Measurements from ENCODE around the gene CCDC74A.
"Not testable (repeated sequence)": the region's sequence is repeated elsewhere in the genome, so short reads cannot be mapped to it uniquely, and the experiment has no call there.

CCDC74A gene

DNA sequence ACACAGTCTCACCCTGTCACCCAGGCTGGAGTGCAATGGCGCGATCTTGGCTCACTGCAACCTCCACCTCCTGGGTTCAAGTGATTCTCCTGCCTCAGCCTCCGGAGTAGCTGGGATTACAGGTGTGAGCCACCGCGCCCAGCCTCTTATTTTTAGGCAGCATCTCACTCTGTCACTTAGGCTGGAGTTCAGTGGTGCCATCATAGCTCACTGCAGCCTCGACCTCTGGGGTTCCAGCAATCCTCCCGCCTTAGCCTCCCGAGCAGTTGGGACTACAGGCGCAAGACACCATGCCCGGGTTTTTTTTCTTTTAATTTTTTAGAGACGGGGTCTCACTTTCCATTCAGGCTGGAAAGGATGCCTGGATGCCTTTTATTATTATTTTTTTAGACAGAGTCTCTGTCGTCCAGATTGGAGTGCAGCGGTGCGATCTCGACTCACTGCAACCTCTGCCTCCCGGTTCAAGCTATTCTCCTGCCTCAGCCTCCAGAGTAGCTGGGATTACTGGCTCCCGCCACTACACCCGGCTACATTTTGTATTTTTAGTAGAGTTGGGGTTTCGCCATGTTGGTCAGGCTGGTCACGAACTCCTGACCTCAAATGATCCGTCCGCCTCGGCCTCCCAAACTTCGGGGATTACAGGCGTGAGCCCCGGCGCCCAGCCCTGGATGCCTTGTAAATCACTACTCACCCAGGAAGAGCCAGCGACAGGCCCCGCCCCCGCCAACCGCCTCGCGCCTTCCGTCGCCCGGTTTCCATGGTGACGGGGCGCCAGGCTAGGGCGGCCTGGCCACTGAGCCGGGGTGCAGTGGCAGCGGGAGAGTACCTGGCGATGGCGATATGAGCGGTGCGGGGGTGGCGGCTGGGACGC lies at the start of gene CCDC74A:
Gene CCDC74A (plus strand): TSS at position 758 of the 871 bp plus-strand sequence. CDS start 83 bp downstream, at position 841.
- peak; percentile 73 for DNase-seq

DNA sequence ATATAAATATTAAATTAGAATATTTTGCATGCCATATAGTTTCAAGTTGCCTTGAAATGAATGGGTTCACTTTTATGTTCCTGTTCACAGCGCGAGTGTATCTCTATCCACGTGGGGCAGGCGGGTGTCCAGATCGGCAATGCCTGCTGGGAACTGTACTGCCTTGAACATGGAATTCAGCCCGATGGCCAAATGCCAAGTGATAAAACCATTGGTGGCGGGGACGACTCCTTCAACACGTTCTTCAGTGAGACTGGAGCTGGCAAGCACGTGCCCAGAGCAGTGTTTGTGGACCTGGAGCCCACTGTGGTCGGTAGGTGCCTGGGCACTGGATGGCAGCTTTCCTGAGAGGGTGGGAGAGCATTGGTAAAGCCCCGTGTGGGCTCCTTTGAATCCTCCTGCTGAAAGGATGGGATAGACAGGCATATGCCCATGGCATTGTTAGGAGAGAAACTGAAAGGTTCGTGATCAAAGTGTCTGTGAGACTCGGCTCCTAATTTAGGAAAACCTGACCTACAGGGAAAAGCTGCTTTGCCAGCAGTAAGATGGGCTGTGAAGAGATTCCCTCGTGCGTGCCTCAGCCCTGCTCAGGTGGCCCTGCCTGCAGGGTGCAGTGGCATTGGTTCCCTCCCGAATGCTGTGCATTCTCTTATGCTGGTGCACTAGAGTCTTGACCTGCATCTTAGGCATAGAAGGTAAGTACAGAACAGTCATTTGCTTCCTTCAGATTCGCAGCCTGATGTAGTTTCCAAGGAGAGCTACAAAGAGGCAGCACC lies 49.4 kb upstream of the CCDC74A start:
- DNase-seq = not testable (repeated sequence)

DNA sequence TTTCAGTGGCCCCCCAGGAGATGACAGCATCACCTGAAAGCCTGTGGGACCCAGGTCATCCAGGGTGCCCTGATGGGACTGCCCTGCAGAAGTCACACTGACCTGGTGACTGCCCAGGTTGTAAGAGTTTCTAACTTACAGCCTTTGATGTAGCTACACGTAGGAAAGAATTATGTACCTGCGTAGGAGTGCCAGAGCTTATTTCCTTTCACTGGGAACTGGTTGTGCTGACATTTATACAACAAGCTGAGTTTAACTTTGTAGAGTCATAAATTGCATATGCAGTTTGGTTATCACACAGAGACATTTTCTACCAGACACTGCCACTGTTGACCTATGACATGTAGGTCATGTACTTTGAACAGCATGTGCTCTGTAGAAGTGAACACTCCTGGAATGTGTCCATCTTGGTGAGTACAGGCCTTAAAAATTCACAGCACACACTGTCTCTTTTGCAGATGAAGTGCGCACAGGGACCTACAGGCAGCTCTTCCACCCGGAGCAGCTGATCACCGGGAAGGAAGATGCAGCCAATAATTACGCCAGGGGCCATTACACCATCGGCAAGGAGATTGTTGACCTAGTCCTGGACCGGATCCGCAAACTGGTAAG lies 48.7 kb upstream of the CCDC74A start:
- DNase-seq = not testable (repeated sequence)

DNA sequence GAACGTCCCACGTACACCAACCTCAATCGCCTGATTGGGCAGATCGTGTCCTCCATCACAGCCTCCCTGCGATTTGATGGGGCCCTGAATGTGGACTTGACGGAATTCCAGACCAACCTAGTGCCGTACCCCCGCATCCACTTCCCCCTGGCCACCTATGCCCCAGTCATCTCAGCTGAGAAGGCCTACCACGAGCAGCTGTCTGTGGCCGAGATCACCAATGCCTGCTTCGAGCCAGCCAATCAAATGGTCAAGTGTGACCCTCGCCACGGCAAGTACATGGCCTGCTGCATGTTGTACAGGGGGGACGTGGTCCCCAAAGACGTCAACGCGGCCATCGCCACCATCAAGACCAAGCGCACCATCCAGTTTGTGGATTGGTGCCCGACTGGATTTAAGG lies 47.3 kb upstream of the CCDC74A start:
- not testable (repeated sequence) for DNase-seq

DNA sequence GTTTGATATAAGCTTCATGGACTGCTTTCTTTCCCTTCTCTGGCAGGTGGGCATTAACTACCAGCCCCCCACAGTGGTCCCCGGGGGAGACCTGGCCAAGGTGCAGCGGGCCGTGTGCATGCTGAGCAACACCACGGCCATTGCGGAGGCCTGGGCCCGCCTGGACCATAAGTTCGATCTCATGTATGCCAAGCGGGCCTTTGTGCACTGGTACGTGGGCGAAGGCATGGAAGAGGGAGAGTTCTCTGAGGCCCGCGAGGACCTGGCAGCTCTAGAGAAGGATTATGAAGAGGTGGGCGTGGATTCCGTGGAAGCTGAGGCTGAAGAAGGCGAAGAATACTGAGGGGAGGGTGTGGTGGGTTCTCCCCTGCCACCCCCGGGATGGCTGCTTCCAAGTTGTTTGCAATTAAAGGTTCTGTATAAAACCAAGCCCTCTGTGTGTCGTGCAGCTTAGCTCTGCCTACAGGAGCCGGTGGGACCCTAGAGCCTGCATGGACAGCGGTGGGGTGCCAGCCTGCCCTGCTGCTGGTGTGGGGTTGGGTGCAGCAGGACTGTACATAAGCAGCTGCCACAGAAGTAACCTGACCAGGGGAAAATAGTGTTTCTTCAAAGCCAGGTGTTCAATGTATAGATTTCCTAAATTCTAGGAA lies 45.1 kb upstream of the CCDC74A start:
- not testable (repeated sequence) for DNase-seq

DNA sequence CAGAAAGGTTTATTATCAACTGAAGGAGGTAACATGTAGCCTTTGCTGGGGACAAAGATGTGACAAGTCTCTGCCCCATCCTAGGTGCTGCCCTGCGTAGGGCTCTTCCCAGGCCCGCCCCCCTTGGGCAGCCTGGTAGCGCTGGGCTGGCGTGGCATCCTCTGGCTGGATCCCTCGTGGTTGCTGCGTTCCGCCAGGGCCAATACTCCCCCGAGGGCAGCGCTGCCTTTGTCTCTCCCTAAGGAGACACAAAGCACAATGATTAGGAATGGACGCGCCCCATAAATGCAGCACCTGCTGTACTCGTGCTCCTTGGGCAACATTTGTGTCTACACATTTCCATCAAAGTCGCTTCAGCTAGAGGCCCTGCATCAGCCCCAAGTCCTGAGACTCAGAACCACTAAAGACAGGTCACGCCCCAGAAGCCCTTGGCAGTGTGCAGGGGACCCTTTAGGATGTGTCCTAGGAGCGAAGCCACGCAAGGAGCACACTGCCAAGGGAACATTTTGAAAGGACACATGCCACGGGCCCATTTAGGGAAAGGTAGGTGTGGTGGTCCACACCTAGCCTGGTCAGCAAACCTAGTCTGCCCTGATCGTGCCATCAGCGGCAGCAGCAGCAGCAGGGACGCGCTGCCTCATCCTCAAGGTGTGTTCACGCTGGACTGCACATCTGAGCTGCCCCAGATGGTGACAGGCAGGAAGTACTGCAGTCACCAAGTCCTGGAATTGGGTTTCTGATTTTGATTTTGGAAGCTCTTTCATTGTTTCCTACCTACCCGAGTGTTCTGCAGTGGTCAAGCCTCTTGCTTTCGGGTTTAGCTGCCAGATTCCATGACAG lies 43.5 kb upstream of the CCDC74A start:
- DNase-seq = not testable (repeated sequence)

DNA sequence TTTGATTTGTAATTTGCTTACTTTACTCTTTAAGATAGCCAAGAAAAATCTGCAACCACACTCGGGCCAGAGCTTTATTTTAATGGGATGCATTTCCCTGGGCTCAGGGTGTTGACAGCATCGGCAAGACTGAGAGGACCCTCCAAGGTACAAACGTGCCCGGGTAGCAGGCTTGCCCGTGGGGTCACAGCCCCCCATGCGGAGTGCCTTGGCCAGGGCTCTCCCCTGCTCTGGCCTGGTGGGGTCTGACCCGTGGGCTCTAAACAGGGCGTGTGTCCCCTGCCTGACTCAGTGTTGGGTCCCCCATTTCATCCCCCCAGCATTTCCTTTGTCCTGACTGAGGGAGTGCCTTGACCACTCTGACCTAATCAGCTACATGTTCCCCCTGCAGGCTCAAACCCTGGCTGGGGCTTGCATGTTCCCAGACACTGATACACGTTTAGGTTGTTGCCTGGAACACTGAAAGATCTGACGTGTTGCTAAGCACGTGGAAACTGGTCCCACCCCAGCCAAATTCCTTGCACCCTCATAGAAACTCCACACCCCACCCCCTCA lies 42.7 kb upstream of the CCDC74A start:
- not testable (repeated sequence) for DNase-seq

DNA sequence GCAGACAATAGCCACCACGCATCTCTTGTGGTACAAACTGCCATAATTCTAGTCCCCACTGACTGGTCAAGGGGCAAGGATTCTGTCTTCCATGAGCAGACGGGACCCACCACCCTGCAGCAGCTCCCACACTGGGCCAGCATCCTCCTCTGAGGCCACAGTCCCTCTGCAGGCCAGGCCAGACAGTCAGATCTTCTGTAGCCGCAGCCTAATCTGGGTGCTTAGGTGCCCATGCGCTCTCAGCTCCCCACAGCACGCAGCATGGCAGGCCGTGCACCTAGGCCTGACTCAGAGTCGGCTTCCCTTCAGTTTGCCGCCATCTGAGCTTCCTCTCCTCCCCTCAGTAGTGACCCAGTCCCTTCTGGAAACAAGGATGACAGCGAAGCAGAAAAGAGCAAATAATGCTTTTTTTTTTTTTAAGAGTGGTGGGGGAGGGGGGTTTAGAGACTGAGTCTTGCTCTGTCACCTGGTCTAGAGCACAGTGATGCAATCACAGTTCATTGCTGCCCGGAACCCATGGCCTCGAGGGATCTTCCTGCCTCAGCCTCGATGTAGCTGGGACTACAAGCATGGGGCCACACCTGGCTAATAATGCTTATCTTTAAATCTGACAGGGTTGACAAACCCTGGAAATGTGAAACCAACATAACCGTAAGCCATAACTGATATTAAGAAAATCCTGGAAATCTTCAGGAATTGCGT lies 41.3 kb upstream of the CCDC74A start:
- not testable (repeated sequence) for DNase-seq

DNA sequence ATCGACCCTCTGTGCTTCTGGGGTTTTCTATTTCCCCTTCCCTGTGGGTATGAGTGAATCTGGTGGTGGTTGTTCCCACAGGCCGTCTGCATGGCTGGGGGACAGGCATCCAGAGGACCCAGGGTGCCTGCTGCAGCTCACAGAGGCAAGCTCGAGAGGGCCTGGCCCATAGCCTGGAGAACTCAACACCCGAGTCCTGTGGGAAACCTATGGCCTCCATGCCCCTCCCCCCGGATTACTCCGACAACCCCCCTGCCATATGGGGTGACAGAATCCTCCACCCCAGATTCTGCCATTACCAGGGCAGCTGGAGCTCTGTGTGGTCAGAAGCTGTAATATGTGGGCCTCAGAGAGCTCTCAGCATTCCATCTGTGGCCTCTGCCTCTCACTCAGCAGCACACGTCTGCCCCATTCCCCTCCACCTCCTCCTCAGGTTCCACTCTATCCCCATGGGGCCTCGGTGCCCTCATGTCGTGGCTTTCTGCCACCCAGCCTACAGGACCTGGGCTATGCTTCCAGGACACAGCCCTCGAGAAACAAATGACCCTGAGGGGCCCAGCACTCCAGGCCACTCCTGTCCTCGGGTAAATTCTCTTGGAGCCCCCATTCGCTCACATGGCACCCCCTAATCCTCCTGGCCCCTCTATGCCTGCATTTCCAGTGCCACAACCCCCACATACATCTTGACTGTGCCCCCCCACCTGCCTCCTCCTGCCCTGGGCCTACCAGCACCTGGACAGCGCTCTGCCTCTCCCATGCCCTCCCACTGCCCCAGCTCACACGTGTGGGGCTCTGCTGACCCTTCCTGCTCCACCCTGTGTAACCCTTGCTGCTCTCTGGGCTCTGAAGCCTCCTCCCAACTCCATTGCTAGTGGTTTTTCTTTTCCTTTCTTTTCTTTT lies 39.1 kb upstream of the CCDC74A start:
- no peak for DNase-seq

DNA sequence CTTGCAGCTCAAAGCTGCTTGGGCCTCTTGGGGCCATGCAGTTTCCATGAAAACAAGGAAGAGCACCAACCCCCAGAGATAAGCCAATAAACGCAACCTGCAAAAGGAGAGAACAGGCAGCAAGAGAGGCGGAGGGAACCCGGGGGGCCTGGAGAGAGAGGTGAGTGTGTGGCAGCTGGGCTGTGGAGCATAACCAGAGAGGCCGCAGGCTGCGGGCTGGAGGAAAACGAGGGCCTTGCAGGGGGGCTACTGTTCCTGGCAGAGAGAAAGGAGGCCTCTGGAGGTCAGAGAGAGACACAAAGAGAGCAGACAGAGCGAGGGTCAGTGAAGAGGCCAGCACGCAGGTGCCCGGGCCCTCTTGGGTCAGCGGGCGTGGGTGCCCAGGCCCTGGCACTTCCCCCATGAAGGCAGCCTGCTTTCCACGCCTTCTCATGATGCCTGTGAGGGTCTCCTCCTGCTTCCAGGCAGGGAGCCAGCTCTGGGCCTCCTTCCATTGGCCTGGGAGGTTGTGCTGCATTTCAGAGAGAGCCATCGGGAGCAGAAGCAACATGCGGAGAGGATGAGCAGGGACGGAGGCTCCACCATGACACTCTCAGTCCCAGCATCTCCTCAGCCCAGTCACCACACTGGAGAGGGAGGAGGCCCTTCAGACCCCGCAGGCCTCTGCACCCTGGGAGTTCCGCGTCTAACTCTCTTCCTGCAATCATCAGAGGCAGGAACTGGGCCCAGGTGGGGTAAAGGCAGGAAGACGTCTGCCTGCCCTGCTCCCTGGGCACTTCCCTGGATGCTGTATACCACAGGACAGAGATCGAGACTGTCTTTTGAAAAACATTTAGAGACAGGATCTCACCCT lies 36.8 kb upstream of the CCDC74A start:
- DNase-seq = not testable (repeated sequence)

DNA sequence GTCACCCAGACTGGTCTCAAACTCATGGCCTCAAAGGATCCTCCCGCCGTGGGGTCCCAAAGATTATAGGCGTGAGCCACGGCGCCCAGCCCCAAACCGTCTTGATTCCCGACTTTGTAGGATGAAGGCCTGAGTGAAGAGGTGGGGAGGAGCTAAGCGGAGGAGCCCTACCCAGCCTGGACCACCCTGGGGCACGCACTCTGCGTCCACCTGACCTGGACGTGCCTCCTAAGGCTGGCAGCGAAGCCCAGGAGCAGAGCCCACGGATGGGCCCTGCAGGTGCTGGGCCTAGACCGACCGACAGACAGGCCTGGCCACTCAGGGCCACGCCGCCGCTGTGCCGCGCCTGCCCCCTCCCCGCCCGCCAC lies 36.2 kb upstream of the CCDC74A start:
- DNase-seq = not testable (repeated sequence)

DNA sequence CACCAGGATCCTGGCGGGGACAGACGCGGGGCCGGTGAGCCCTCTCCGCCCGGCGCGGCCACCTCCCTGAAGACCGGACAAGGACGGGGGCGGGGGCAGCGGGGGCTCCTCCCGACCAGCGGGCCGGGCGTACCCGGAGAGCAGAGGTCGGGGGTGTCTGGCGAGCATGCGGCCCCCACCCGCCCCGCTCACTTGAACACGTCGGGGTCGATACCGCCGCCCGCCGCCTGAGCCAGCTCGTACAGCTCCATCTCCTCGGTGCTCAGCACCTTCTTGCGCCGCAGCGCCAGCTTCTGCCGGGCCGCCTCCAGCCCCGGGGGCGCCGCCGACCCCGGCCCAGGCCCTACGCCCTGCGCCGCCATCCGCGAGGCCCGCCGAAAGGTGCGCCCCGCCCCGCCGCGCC lies 35.7 kb upstream of the CCDC74A start, which contains the start of gene MZT2A:
Gene MZT2A (minus strand): TSS at position 383 of the 403 bp plus-strand sequence. CDS start 21 bp downstream, at position 362.
- not testable (repeated sequence) for DNase-seq

DNA sequence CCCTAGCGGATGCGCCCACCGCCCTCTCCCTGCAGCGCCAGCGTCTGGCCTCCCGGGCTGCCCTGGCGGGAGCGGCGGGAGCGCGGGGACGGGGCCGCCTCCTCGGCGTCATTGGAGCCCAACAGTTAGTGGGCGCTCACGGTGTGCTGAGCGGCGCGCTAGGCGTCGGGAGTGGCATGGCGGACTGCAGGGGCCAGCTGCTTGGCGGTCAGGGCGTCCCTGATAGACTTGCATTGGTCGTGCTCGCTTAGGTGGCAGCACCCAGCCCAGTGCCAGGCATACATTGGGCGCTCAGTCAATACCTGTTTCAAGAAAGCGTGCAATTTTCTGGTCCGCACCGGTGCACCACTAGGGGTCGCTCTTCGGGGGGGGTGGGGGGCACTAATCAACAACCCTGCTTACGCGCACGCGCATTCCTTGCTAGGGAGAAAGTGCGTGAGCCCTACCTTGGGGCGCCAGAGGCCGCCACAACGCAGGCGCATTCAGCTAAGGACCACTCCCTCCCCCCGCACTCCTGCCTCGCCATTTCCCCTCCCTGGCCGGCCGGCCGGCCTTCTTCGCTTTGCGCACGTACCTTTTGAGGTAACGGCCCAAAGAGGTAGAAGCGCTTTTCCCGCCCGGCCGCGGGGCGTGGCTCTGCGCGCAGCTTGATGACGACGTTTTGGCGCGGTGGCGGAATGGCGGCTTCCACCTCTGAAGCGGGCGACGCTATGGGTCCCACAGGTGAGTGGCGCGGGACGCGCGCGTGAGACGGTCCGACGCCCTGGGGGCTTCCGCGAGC lies 35.1 kb upstream of the CCDC74A start:
- DNase-seq = peak; percentile 98

DNA sequence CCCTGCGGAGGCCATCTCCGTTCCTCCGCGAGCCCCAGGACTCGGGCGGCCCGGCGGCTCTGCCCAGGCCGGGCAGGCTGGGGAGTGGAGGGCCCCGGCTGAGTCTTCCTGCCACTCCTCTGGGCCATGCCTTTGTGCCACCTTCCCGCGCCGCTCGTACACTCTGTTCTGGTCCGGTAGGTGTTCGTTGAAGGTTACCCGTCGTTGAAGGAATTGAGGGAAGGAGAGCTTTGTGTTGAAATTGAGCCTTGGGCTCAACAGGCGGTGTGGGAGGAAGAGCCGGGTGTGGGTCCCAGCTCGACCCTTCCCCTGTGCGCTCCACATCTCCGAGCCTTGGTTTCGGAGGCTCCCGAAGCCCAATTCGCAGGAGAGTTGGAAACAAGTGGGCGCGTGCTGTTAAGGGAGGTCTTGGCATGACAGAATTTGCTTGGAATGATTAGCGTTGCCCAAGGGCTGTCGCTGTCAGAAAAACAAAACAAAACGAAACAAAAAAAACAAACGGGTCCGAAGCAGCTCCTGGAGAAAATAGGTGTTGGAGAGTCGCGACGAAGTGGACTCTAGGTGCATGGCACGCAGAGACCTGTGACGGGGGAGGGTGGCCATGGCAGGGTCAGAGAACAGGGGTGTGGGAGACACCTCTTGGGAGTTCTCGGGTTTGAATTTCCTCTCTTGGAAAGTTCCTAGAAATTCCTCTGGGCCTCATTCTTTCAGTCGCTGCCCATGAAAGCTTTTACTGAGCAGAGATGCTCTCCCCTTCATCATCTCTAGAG lies 34.3 kb upstream of the CCDC74A start:
- DNase-seq = no peak

DNA sequence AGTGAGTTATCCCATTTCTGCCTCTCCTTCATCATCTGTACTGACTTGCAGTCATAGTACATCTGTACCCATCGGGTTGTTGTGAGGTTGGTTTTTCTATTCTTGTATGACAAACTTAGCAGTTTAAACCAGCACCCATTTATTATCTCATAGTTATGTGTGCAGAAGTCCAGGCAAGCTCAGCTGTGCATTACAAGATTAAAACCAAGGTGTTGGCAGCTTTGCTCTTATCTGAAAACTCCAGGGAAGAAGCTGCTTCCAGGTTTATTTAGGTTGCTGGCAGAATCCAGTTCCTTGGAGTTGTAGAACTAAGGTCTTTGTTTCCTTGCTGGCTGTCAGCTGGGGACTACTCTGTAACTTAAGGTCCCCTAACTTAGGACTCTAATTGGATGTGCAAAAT lies 32.2 kb upstream of the CCDC74A start:
- not testable (repeated sequence) for DNase-seq

DNA sequence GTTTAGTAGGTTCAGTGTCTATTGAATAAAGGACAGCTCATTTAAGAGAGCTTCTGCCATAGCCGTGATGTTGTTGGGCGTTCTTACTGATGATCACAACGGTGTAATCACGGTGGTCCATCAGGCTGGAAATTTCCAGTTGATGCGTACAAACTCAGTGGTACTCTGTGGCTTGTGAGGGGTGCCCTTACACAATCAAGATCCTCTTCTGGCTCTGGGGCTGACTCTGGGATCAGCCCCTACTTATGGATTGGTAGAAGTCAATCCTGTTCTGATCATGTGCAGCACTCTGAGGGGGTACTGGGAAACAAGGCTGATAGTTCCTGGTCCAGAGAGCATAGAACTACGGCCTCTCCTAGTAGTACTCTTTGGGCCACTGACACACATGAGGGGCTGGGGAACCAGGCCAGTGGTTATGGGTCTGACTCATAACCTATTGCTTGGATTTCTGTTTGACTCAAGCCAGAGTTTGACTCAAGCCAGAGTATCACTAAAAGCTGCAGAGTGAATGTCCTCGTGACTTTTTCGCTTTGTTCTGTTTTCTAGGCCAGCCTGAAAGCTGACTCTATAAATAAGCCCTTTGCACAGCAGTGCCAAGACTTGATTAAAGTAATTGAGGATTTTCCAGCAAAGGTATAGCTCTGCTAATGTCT lies 29.2 kb upstream of the CCDC74A start:
- not testable (repeated sequence) for DNase-seq

Data from NK-92 treated with Interleukin-12 subunit alpha and Interleukin-12 subunit beta, amount 100 ng/mL, for 24 hours (cell line).